GM18520 (cell line): ENCODE results near the gene C4A.
"Not testable (repeated sequence)": the region's sequence is repeated elsewhere in the genome, so short reads cannot be mapped to it uniquely, and the experiment has no call there.

Source experiments
- ATAC-seq: cut with Tn5 transposase; IDR thresholded peaks from one replicate; pipeline ENCODE4 v1.9.1; 2021; ENCODE audit not compliant: unreplicated experiment

The C4A gene

GRCh38 chr6:31958741-31959739, 22.8 kb upstream of the C4A start, which contains the start of the genes NELFE and SKIC2:
Gene NELFE (minus strand): TSS chr6:31958971. CDS start chr6:31958446, 525 bp downstream.
Gene SKIC2 (plus strand): TSS chr6:31959175. CDS start chr6:31959193, 18 bp downstream.
- ATAC-seq, result peak; percentile 97

GRCh38 chr6:31961616-31962015, 20.2 kb upstream of the C4A start:
- ATAC-seq, result no peak

- no peak for ATAC-seq
These were observed 17.9 kb upstream of the C4A start for GRCh38 chr6:31963921-31964320.

DNA sequence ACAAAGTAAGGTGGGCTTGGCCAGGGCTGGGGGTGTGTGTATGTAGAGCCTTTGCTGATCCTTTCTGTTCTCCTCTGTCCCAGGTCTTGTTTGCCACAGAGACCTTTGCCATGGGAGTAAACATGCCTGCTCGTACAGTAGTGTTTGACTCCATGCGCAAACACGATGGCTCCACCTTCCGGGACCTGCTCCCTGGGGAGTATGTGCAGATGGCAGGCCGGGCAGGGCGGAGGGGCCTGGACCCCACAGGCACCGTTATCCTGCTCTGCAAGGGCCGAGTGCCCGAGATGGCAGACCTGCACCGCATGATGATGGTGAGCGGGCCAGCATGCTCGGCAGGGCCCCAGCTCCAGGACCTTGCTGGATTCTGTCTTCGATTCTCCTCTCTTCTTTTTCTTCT, 16.2 kb upstream of the C4A start:
- no peak for ATAC-seq

- no peak for ATAC-seq
These were observed 15.4 kb upstream of the C4A start for GRCh38 chr6:31966506-31966905.

DNA sequence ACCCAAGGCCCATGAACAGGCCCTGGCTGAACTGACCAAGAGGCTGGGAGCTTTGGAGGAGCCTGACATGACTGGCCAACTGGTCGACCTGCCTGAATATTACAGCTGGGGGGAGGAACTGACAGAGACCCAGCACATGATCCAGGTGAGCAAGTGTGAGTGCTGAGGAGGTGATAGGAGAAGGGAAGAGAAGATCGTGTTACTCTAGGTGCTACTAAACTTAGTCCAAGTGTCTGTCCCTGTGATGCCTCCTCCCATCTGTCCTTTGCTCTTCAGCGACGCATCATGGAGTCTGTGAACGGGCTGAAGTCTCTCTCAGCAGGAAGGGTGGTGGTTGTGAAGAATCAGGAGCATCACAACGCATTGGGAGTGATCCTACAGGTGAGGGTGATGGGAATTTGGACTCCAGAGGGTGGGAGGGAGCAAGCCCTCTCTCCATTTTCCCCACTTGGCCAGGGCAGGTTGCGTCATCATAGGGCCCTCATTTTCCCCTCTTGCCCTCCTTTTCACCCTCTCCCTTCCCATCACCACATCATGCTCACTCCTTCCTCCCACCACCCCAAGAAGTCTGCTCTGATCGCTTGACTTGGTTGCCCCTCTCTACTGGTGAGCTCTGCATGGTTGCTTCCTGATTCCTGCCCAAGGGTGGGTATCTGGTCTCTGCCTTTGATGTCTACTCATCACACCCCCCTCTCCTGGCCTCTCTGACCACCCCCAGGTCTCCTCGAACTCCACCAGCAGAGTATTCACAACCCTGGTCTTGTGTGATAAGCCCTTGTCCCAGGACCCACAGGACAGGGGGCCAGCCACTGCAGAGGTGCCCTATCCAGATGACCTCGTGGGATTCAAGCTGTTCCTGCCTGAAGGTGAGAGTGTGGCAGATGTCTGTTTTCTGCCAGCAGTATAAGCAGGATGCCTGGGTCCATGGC, 14.6 kb upstream of the C4A start:
- no peak for ATAC-seq

GRCh38 chr6:31967926-31968320, 13.9 kb upstream of the C4A start:
- ATAC-seq, result no peak

GRCh38 chr6:31968326-31968725, 13.5 kb upstream of the C4A start:
- ATAC-seq, result no peak

GRCh38 chr6:31968791-31969711, 12.8 kb upstream of the C4A start:
- ATAC-seq, result no peak

GRCh38 chr6:31969712-31970603, 11.9 kb upstream of the C4A start:
- no peak for ATAC-seq

DNA sequence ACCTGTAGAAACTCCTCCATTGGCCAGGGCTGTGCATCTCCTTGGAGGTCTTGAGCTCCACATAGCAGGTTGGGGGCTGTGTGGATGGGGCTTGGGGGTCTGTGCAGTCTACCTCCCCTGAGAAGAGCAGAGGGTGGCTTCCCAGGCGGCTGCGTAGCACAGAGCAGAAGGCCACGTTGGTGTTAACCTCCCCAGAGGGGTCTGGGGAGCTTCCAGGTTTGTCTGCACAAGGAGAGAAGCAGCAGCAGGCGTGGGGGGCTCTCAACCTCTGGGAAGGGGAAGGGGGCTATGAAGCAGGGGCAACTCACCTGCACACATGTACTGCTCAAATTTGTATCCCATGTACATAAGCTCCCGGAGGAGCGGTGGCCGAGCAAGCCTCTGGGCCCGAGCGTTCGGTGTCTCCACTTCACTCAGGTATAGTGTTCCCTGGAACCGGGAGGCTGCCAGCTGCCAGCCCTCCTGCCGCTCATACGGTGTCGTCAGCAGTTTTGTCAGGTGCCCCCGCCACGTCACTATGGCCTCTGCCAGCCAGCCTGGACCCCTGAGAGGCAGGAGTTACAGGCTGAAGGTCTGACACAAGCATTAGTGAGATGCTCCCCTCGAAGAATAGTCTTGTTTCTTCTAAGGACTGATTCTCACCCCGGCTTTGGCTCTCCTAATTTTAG, 11.1 kb upstream of the C4A start:
- no peak for ATAC-seq

GRCh38 chr6:31971279-31971992, 10.4 kb upstream of the C4A start:
- ATAC-seq, result no peak

- ATAC-seq, result peak; percentile 85
These were observed 9.7 kb upstream of the C4A start, which contains the start of gene DXO for GRCh38 chr6:31971993-31972708. Gene DXO (minus strand): TSS chr6:31972138. CDS start chr6:31971675, 463 bp downstream.

DNA sequence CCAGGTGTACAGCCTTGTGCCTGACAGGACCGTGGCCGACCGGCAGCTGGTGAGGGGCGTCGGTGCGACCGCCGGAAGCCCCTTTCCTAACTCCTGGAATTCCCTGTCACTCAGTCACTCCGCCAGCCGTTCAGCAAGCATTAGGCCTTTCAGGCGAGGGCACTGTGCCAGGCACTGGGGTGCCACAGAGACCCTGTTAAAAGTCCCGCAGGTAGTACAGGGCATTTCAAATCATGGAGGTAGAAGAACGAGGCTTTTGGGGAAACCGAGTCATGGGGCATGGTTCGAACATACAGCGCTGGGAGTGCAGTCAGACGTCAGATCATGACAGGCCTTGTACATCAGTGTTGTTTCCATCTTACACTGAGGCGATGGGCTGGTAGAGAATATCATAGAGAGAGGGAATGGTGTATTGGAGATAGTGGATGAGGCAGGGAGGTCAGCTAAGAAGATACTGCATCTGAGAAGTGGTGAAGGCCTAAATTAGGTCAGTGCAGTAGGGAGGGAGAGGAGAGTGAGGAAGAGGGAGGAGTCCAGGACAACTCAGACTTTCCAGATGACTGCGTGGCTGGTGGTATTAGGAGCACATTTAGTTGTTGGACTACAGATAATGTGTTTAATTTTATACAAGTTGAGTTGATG, 9.0 kb upstream of the C4A start:
- no peak for ATAC-seq

GRCh38 chr6:31976065-31976464, 5.8 kb upstream of the C4A start:
- not testable (repeated sequence) for ATAC-seq

- no peak for ATAC-seq
These were observed 3.9 kb upstream of the C4A start for GRCh38 chr6:31977816-31978431.
